OCI-LY1 (cell line): ENCODE measurements around the gene KIAA1614.

ENCODE experiments used
- H2AFZ ChIP-seq: fragments of 200-600 bp; sonication (generic), shearing (Covaris generic); 2 replicates; pipeline ENCODE4 v1.6.0; 2014; ENCODE audit warnings: antibody characterized with exemption, mild to moderate bottlenecking, low read length
- H3F3A ChIP-seq: fragments of 200-600 bp; sonication (generic), shearing (Covaris generic); 2 replicates; pipeline ENCODE4 v1.6.0; 2014; ENCODE audit warnings: mild to moderate bottlenecking, antibody characterized with exemption, low read length, moderate library complexity; ENCODE audit not compliant: insufficient read depth
- H3K27ac ChIP-seq: fragments of 200-600 bp; sonication (generic); 2 replicates; pipeline ENCODE4 v1.5.1; 2014; ENCODE audit warnings: low read length, mixed run types, mild to moderate bottlenecking, low read depth; ENCODE audit not compliant: poor library complexity, severe bottlenecking
- H3K27me3 ChIP-seq: fragments of 200-600 bp; sonication (generic); 2 replicates; pipeline ENCODE4 v1.6.0; 2014; ENCODE audit warnings: antibody characterized with exemption, mild to moderate bottlenecking, low read length, moderate library complexity; ENCODE audit not compliant: insufficient read depth
- H3K36me3 ChIP-seq: fragments of 200-600 bp; sonication (generic); 2 replicates; pipeline ENCODE4 v1.6.1; 2014; ENCODE audit warnings: mild to moderate bottlenecking, antibody characterized with exemption, low read length, moderate library complexity, mixed read lengths; ENCODE audit not compliant: insufficient read depth
- H3K4me1 ChIP-seq: fragments of 200-600 bp; sonication (generic); 2 replicates; pipeline ENCODE4 v1.5.1; 2014; ENCODE audit warnings: mild to moderate bottlenecking, low read length, moderate library complexity; ENCODE audit not compliant: insufficient read depth, severe bottlenecking
- H3K4me2 ChIP-seq: fragments of 200-600 bp; sonication (generic), shearing (Covaris generic); 2 replicates; pipeline ENCODE4 v1.6.1; 2014; ENCODE audit warnings: low read length
- H3K4me3 ChIP-seq: fragments of 200-600 bp; sonication (generic); 2 replicates; pipeline ENCODE4 v1.5.1; 2014; ENCODE audit warnings: low read length, low read depth, mild to moderate bottlenecking, mixed read lengths; ENCODE audit not compliant: poor library complexity, severe bottlenecking
- H3K79me2 ChIP-seq: fragments of 200-600 bp; shearing (Covaris generic); 2 replicates; pipeline ENCODE4 v1.6.1; 2016; ENCODE audit warnings: mixed run types, low read length, mixed read lengths; ENCODE audit not compliant: insufficient read depth
- H3K9ac ChIP-seq: fragments of 200-600 bp; sonication (generic), shearing (Covaris generic); 2 replicates; pipeline ENCODE4 v1.6.1; 2014; ENCODE audit warnings: mild to moderate bottlenecking, low read length, mixed read lengths
- H3K9me2 ChIP-seq: fragments of 200-600 bp; sonication (generic), shearing (Covaris generic); 2 replicates; pipeline ENCODE4 v1.6.1; 2014; ENCODE audit warnings: low read depth, mild to moderate bottlenecking, low read length, mixed read lengths
- H3K9me3 ChIP-seq: fragments of 200-600 bp; shearing (Covaris generic); 2 replicates; pipeline ENCODE4 v1.6.1; 2014; ENCODE audit warnings: low read length, mixed read lengths
- H4K20me1 ChIP-seq: fragments of 200-600 bp; sonication (generic), shearing (Covaris generic); 2 replicates; pipeline ENCODE4 v1.6.0; 2016; ENCODE audit warnings: mild to moderate bottlenecking, low read length; ENCODE audit not compliant: insufficient read depth
- CTCF ChIP-seq: fragments of 200-600 bp; sonication (generic), shearing (Covaris generic); IDR thresholded peaks from 2 replicates; pipeline ENCODE4 v1.5.1; 2017; ENCODE audit warnings: mild to moderate bottlenecking, antibody characterized with exemption, low read length, moderate library complexity, mixed read lengths
- EZH2 ChIP-seq: fragments of 200-600 bp; sonication (generic), shearing (Covaris generic); IDR thresholded peaks from 2 replicates; pipeline ENCODE4 v1.8.0; 2017; ENCODE audit warnings: borderline replicate concordance, mixed run types, mild to moderate bottlenecking, antibody characterized with exemption, low read length, moderate library complexity, mixed read lengths

Gene KIAA1614

DNA sequence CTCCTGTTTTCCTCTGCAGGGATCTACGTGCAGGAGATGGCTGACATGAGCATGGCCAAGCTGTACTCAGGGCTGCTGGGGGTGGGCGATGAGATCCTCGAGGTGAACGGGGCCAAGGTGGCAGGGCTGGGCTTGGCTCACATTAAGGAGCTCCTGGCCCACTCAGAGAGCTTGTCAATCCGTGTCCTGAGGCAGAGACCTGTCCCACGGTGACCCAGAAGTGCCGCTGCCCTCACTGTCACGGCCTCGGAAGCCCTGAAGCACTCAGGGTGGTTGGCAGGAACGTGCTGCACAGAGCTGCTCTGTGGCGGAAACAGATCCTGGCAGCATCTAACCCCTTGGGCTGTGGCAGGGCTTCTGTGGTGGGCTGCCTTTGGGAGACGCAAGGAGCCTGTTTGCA is 37.6 kb downstream of the KIAA1614 start:
- Histone ChIP-seq H3K9ac (no peak overlapping the region), H3K4me3 (no peak overlapping the region), H3F3A (no peaks in the 10 kb centered on the region), H3K4me2 (no peak overlapping the region), H3K9me2 (no peaks in the 10 kb centered on the region), H3K36me3 (peaks cover 3% of the 10 kb centered on the region; the same call in 1 of the 2 replicates), H3K79me2 (no peaks in the 10 kb centered on the region), H3K9me3 (peaks cover 8% of the 10 kb centered on the region), H2AFZ (no peak overlapping the region), H3K27ac (no peak overlapping the region), H3K4me1 (peaks cover 10% of the 10 kb centered on the region), H4K20me1 (no peaks in the 10 kb centered on the region), H3K27me3 (no peaks in the 10 kb centered on the region)
- TF ChIP-seq CTCF (no peak), EZH2 (no peak)

DNA sequence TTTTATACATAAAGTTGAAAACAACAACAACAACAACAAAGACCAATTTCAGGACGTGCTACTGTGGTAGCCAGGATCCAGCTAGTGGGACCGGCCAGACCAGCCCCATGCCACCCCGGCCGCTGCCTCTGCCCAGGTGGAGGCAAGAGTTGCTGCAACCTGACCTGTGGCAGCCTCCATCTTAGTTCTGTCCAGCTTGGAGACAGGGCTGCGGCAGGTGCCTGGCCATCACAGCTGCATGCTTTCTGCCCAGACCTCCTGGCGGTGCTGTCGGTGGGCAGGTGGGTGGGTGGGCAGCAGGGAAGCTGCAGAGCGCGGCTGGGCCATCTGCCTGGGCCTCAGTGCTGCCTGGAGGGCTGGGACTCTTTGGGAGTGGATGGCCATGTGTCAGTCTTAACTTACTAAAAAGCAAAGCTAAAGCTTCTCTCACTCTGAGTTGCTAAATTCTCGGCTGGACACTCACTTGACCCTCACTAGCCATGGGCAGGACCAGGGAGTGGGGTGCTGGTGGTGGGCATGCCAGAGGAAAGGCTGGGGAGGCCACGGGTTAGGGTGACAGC is 38.6 kb downstream of the KIAA1614 start:
- Histone ChIP-seq H3K4me3 (no peak overlapping the region), H4K20me1 (no peaks in the 10 kb centered on the region), H3F3A (no peaks in the 10 kb centered on the region), H3K79me2 (no peaks in the 10 kb centered on the region), H3K4me1 (peaks cover 10% of the 10 kb centered on the region), H3K9ac (no peak overlapping the region), H3K36me3 (peaks cover under 1% of the 10 kb centered on the region; the same call in 1 of the 2 replicates), H3K4me2 (no peak overlapping the region), H3K27ac (no peak overlapping the region), H2AFZ (no peak overlapping the region), H3K9me2 (no peaks in the 10 kb centered on the region), H3K27me3 (no peaks in the 10 kb centered on the region), H3K9me3 (peaks cover 5% of the 10 kb centered on the region)
- TF ChIP-seq CTCF (no peak), EZH2 (no peak)

- no peaks in the 10 kb centered on the region for H3K79me2 ChIP-seq
- no peaks in the 10 kb centered on the region for H4K20me1 ChIP-seq
- no peak overlapping the region for H3K4me3 ChIP-seq
- H3K9ac ChIP-seq = no peak overlapping the region
- H3K9me2 ChIP-seq = no peaks in the 10 kb centered on the region
- peaks cover 10% of the 10 kb centered on the region for H3K4me1 ChIP-seq
- H2AFZ ChIP-seq = no peak overlapping the region
- H3F3A ChIP-seq = no peaks in the 10 kb centered on the region
- H3K9me3 ChIP-seq = peaks cover 3% of the 10 kb centered on the region; the same call in 1 of the 2 replicates
- no peaks in the 10 kb centered on the region; the same call in 1 of the 2 replicates for H3K36me3 ChIP-seq
- no peak overlapping the region for H3K27ac ChIP-seq
- no peak for TF ChIP-seq CTCF
- no peak for TF ChIP-seq EZH2
- H3K27me3 ChIP-seq = no peaks in the 10 kb centered on the region
- H3K4me2 ChIP-seq = no peak overlapping the region
Measured at GRCh38 chr1:180951836-180952656, 39.3 kb downstream of the KIAA1614 start.
